Thyroid gland (tissue), 4 donors: Measurements from ENCODE around the gene NLGN1.

Source experiments
- CTCF ChIP-seq, 6 experiments: fragments of 200-600 bp in 3 of 6; fragments of 450-650 bp in 3 of 6; sonication (generic) in 3 of 6; IDR thresholded peaks; one replicate each; pipeline ENCODE4 v1.5.1; 2016 to 2019; ENCODE audit warnings: antibody characterized with exemption in 6 of 6, mild to moderate bottlenecking in 2 of 6, inconsistent platforms in 1 of 6, moderate library complexity in 1 of 6
- POLR2A ChIP-seq, 2 donors: fragments of 450-650 bp; IDR thresholded peaks; one replicate each; pipeline ENCODE4 v1.6.1; 2017; ENCODE audit warnings: antibody characterized with exemption in 2 of 2, mild to moderate bottlenecking in 2 of 2, moderate library complexity in 1 of 2

- TF ChIP-seq CTCF (IDR thresholded peaks at IDR 0.05) (no peak), POLR2A (IDR thresholded peaks at IDR 0.05) (no peak)
These were observed 202.1 kb downstream of the NLGN1 start for GRCh38 chr3:173599673-173600072.
